HG03575 (cell line): ENCODE results near the gene WDR45B.
"Not testable (repeated sequence)": the region's sequence is repeated elsewhere in the genome, so short reads cannot be mapped to it uniquely, and the experiment has no call there.

Experiments
- ATAC-seq: cut with Tn5 transposase; IDR thresholded peaks from one replicate; pipeline ENCODE4 v1.9.1; 2021; ENCODE audit not compliant: unreplicated experiment, insufficient number of reproducible peaks, low FRiP score; ENCODE audit errors: extremely low read depth

WDR45B gene

GRCh38 chr17:82592767-82593589 is 55.3 kb downstream of the WDR45B start:
- ATAC-seq, result no peak

- no peak for ATAC-seq
Measured at GRCh38 chr17:82592289-82592766, 55.9 kb downstream of the WDR45B start.

- ATAC-seq, result no peak
Measured at GRCh38 chr17:82590881-82591539, 57.2 kb downstream of the WDR45B start.

DNA sequence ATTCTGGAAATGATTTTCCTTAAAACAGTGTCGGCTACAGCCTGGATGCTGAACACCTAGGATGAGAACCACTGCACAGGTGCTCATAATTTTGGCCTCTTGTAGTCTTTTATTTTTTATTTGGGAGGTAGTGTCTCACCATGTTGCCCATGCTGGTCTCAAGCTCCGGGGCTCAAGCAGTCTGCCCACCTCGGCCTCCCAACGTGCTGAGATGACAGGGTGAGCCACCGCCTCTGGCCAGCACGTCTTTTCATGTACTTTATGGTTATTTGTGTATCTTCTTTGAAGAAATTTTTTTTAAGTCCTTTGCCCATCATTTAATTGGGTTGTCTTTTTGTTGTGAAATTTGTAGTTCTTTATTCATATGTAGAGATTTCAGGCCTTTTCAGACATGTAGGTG is 58.0 kb downstream of the WDR45B start:
- ATAC-seq, result no peak

GRCh38 chr17:82589851-82590180 is 58.4 kb downstream of the WDR45B start:
- ATAC-seq, result no peak

GRCh38 chr17:82588266-82589175 is 59.7 kb downstream of the WDR45B start:
- no peak for ATAC-seq

- ATAC-seq, result no peak
Measured at GRCh38 chr17:82587234-82588086, 60.8 kb downstream of the WDR45B start.

GRCh38 chr17:82586576-82587233 is 61.5 kb downstream of the WDR45B start:
- ATAC-seq, result no peak

- ATAC-seq, result not testable (repeated sequence)
Measured at GRCh38 chr17:82585935-82586575, 62.2 kb downstream of the WDR45B start.

DNA sequence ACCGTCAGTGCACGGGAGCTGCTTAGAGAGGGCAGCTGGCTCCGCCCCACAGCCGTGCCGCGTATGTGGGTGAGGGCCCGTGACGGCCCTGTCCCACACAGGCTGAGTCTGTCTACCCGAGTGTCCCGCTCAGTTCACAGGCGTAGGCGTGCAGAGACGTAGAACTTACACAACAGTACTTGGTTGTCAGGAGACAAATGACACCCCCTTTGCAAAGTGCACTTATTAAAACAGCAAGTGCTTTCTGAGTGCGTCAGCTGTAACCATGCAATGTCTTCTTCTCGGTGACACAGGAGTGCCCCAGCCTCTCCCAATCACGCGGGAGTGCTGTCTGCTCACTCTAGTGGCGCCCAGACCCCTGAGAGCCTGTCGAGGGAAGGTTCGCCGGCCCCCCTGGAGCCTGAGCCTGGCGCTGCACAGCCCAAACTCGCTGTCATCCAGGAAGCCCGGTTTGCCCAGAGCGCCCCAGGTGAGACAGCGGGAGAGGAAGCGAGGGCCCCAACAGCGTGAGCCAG is 64.5 kb downstream of the WDR45B start:
- no peak for ATAC-seq

DNA sequence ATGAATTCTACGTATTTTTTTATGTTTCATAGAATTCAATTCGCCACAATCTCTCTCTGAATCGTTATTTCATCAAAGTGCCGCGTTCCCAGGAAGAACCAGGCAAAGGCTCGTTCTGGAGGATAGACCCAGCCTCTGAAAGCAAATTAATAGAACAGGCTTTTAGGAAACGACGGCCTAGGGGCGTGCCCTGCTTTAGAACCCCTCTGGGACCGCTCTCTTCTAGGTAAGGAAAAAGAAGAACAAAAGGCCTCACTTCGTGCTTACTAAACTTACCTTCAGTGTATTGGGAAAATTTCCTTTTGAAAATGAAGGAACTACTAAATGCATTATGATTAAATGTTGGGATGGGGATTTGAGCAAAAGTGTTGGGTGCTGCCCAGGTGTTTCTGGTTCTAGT is 65.5 kb downstream of the WDR45B start:
- no peak for ATAC-seq

DNA sequence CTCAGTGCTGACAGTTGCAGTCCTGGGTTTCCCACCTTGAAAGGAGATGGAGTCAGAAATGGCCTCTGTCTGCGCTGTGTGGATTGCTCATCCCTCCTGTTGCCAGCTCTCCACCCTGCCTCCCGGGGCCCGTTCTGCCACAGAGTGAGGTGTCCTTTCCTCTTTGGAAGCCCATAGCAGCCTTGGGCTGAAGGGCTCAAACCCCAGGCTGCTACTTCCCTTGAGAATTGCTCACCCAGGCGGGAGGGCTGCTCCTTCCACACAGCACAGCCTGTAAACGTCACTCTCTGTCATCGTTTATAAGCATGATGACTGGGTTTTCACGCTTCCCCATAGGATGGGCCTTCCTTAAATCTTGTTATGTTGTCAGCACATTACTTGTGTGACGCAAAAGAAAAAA is 66.0 kb downstream of the WDR45B start:
- no peak for ATAC-seq

- ATAC-seq, result not testable (repeated sequence)
Measured at GRCh38 chr17:82579969-82580368, 68.3 kb downstream of the WDR45B start.

- ATAC-seq, result no peak
Measured at GRCh38 chr17:82577300-82577699, 70.9 kb downstream of the WDR45B start.

GRCh38 chr17:82575581-82576221 is 72.5 kb downstream of the WDR45B start:
- not testable (repeated sequence) for ATAC-seq

- no peak for ATAC-seq
Measured at GRCh38 chr17:82574041-82574440, 74.2 kb downstream of the WDR45B start.

- ATAC-seq, result no peak
Measured at GRCh38 chr17:82571855-82572254, 76.4 kb downstream of the WDR45B start.
